NT2/D1 (cell line): ENCODE measurements around the gene RNF44.
"Not testable (repeated sequence)": the region's sequence is repeated elsewhere in the genome, so short reads cannot be mapped to it uniquely, and the experiment has no call there.

ENCODE experiments used
- DNase-seq: peaks from one replicate; pipeline ENCODE4 v3.0.0-alpha.2; 2011; ENCODE audit warnings: low read depth, low spot score
- H3K27me3 ChIP-seq: 2 replicates; pipeline ENCODE4 v1.6.0; 2011; ENCODE audit warnings: mild to moderate bottlenecking; ENCODE audit not compliant: insufficient read length, insufficient read depth
- H3K36me3 ChIP-seq: 2 replicates; pipeline ENCODE4 v1.6.1; 2011; ENCODE audit warnings: mild to moderate bottlenecking, low read length, mixed read lengths; ENCODE audit not compliant: insufficient read depth, insufficient read length
- H3K4me1 ChIP-seq: 2 replicates; pipeline ENCODE4 v1.5.1; 2011; ENCODE audit not compliant: insufficient read depth, insufficient read length
- H3K4me3 ChIP-seq: 2 replicates; pipeline ENCODE4 v1.5.1; 2011; ENCODE audit warnings: low read depth; ENCODE audit not compliant: insufficient read length
- H3K9ac ChIP-seq: 2 replicates; pipeline ENCODE4 v1.6.0; 2011; ENCODE audit warnings: low read depth; ENCODE audit not compliant: insufficient read length
- H3K9me3 ChIP-seq: 2 replicates; pipeline ENCODE4 v1.5.1; 2011; ENCODE audit warnings: mild to moderate bottlenecking, low read length; ENCODE audit not compliant: insufficient read depth
- SUZ12 ChIP-seq: IDR thresholded peaks from 2 replicates; pipeline ENCODE4 v1.6.1; 2011; ENCODE audit not compliant: insufficient read length, insufficient read depth; ENCODE audit errors: extremely low read depth
- YY1 ChIP-seq: IDR thresholded peaks from 2 replicates; pipeline ENCODE4 v1.6.1; 2011; ENCODE audit not compliant: insufficient read length, insufficient read depth
- ZNF274 ChIP-seq: IDR thresholded peaks from 2 replicates; pipeline ENCODE4 v1.6.1; 2011; ENCODE audit warnings: mild to moderate bottlenecking, low read depth, low read length

Gene RNF44

GRCh38 chr5:176491101-176491502, 46.1 kb downstream of the RNF44 start:
- no peaks in the 10 kb centered on the region for H3K4me1 ChIP-seq
- DNase-seq, result no peak

GRCh38 chr5:176490301-176490700, 46.9 kb downstream of the RNF44 start:
- Histone ChIP-seq H3K36me3 (peaks cover 76% of the 10 kb centered on the region), H3K9ac (no peak overlapping the region), H3K9me3 (no peaks in the 10 kb centered on the region), H3K4me1 (no peaks in the 10 kb centered on the region), H3K27me3 (no peaks in the 10 kb centered on the region), H3K4me3 (no peak overlapping the region)
- TF ChIP-seq SUZ12 (no peak), YY1 (no peak), ZNF274 (no peak)
- no peak for DNase-seq

More at GRCh38 chr5:176491101-176491502, 46.1 kb downstream of the RNF44 start:
- H3K27me3 ChIP-seq, result no peaks in the 10 kb centered on the region
- peaks cover 76% of the 10 kb centered on the region for H3K36me3 ChIP-seq
- TF ChIP-seq YY1 (no peak), ZNF274 (no peak), SUZ12 (no peak)
- H3K4me3 ChIP-seq, result no peak overlapping the region
- H3K9ac ChIP-seq, result no peak overlapping the region
- H3K9me3 ChIP-seq, result no peaks in the 10 kb centered on the region

GRCh38 chr5:176489077-176489476, 48.1 kb downstream of the RNF44 start:
- DNase-seq, result no peak
- Histone ChIP-seq H3K9me3 (no peaks in the 10 kb centered on the region), H3K36me3 (peaks cover 74% of the 10 kb centered on the region), H3K4me1 (no peaks in the 10 kb centered on the region), H3K27me3 (no peaks in the 10 kb centered on the region), H3K4me3 (no peak overlapping the region), H3K9ac (no peak overlapping the region)
- TF ChIP-seq YY1 (no peak), ZNF274 (no peak), SUZ12 (no peak)

- not testable (repeated sequence) for H3K4me3 ChIP-seq, H3K27me3 ChIP-seq, DNase-seq, H3K4me1 ChIP-seq, H3K9me3 ChIP-seq, H3K9ac ChIP-seq
- H3K36me3 ChIP-seq, result peaks cover 69% of the 10 kb centered on the region
These were observed 50.0 kb downstream of the RNF44 start for GRCh38 chr5:176487160-176487559.

- Histone ChIP-seq H3K9ac (no peak overlapping the region), H3K36me3 (peaks cover 68% of the 10 kb centered on the region), H3K4me3 (no peak overlapping the region), H3K9me3 (no peaks in the 10 kb centered on the region), H3K4me1 (no peaks in the 10 kb centered on the region), H3K27me3 (no peaks in the 10 kb centered on the region)
- no peak for DNase-seq
- no peak for TF ChIP-seq ZNF274
- no peak for TF ChIP-seq SUZ12
- TF ChIP-seq YY1, result no peak
These were observed 50.9 kb downstream of the RNF44 start for GRCh38 chr5:176486189-176486757.

- peaks cover 67% of the 10 kb centered on the region for H3K36me3 ChIP-seq
- no peaks in the 10 kb centered on the region for H3K4me1 ChIP-seq
- H3K4me3 ChIP-seq, result no peak overlapping the region
- H3K27me3 ChIP-seq, result no peaks in the 10 kb centered on the region
- H3K9ac ChIP-seq, result no peak overlapping the region
- TF ChIP-seq SUZ12, result no peak
- no peak for TF ChIP-seq ZNF274
- TF ChIP-seq YY1, result no peak
- no peaks in the 10 kb centered on the region for H3K9me3 ChIP-seq
- DNase-seq, result no peak
These were observed 52.0 kb downstream of the RNF44 start for GRCh38 chr5:176485176-176485575.

GRCh38 chr5:176481711-176482110, 55.5 kb downstream of the RNF44 start:
- Histone ChIP-seq H3K9ac (no peak overlapping the region), H3K4me3 (no peak overlapping the region), H3K4me1 (no peaks in the 10 kb centered on the region), H3K27me3 (no peaks in the 10 kb centered on the region), H3K9me3 (no peaks in the 10 kb centered on the region), H3K36me3 (peaks cover 56% of the 10 kb centered on the region)
- no peak for DNase-seq
- TF ChIP-seq ZNF274, result no peak
- TF ChIP-seq YY1, result no peak
- no peak for TF ChIP-seq SUZ12
